DOHH2 (cell line): ENCODE results near the gene ABCB8.

Experiments
- H3F3A ChIP-seq: fragments of 200-600 bp; sonication (generic), shearing (Covaris generic); 2 replicates; pipeline ENCODE4 v1.6.0; 2016; ENCODE audit warnings: antibody characterized with exemption, mild to moderate bottlenecking; ENCODE audit not compliant: control insufficient read depth, insufficient read depth
- H3K27ac ChIP-seq: fragments of 200-600 bp; sonication (generic); 2 replicates; pipeline ENCODE4 v1.5.1; 2014; ENCODE audit warnings: low read depth, mild to moderate bottlenecking, low read length, moderate library complexity
- H3K27me3 ChIP-seq: fragments of 200-600 bp; sonication (generic); 2 replicates; pipeline ENCODE4 v1.6.1; 2014; ENCODE audit warnings: mild to moderate bottlenecking, low read length, mixed read lengths; ENCODE audit not compliant: control insufficient read depth
- H3K36me3 ChIP-seq: fragments of 200-600 bp; sonication (generic); 2 replicates; pipeline ENCODE4 v1.6.1; 2014; ENCODE audit warnings: mild to moderate bottlenecking, low read length, moderate library complexity, mixed read lengths; ENCODE audit not compliant: control insufficient read depth
- H3K4me1 ChIP-seq: fragments of 200-600 bp; sonication (generic); 2 replicates; pipeline ENCODE4 v1.6.1; 2014; ENCODE audit warnings: mild to moderate bottlenecking, low read length, mixed read lengths; ENCODE audit not compliant: control insufficient read depth
- H3K4me2 ChIP-seq: fragments of 200-600 bp; sonication (generic); 2 replicates; pipeline ENCODE4 v1.6.0; 2014; ENCODE audit warnings: mild to moderate bottlenecking, low read length, moderate library complexity
- H3K4me3 ChIP-seq: fragments of 200-600 bp; sonication (generic); 2 replicates; pipeline ENCODE4 v1.5.1; 2014; ENCODE audit warnings: mild to moderate bottlenecking, low read length, mixed read lengths
- H3K79me2 ChIP-seq: fragments of 200-600 bp; sonication (generic); 2 replicates; pipeline ENCODE4 v1.6.1; 2014; ENCODE audit warnings: mild to moderate bottlenecking, low read length, mixed read lengths; ENCODE audit not compliant: control insufficient read depth
- H3K9me2 ChIP-seq: fragments of 200-600 bp; sonication (generic); replicated peaks from 2 replicates; pipeline ENCODE4 v1.6.1; 2014; ENCODE audit warnings: mild to moderate bottlenecking, low read length, mixed read lengths; ENCODE audit not compliant: control insufficient read depth
- H3K9me3 ChIP-seq: fragments of 200-600 bp; sonication (generic); 2 replicates; pipeline ENCODE4 v1.6.1; 2014; ENCODE audit warnings: antibody characterized with exemption, low read length, mixed read lengths; ENCODE audit not compliant: control insufficient read depth, insufficient read depth
- H4K20me1 ChIP-seq: fragments of 200-600 bp; sonication (generic); 2 replicates; pipeline ENCODE4 v1.6.0; 2014; ENCODE audit warnings: low read depth, mild to moderate bottlenecking, antibody characterized with exemption, low read length, moderate library complexity; ENCODE audit not compliant: control insufficient read depth, insufficient read depth
- EZH2phosphoT487 ChIP-seq: fragments of 200-600 bp; sonication (generic); IDR thresholded peaks from 2 replicates; pipeline ENCODE4 v1.6.1; 2017; ENCODE audit warnings: borderline replicate concordance, mild to moderate bottlenecking, antibody characterized with exemption, low read length, moderate library complexity, mixed read lengths
- TF ChIP-seq, protein P1 (sequence below): fragments of 200-600 bp; sonication (generic); IDR thresholded peaks from one replicate; pipeline ENCODE4 v1.5.1; 2014; ENCODE audit warnings: antibody characterized with exemption, mild to moderate bottlenecking, low read depth, low read length; ENCODE audit not compliant: poor library complexity, severe bottlenecking

ABCB8 gene

DNA sequence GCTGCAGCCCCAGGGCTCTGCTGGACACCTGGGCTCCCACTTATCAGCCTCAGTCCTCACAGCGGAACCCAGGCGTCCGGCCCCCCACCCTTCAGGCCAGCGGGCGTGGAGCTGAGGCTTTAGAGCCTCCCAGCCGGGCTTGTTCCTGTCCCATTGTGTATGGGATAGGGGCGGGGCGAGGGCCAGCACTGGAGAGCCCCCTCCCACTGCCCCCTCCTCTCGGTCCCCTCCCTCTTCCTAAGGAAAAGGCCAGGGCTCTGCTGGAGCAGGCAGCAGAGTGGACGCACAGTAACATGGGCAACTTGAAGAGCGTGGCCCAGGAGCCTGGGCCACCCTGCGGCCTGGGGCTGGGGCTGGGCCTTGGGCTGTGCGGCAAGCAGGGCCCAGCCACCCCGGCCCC, 34.7 kb upstream of the ABCB8 start:
- H3K79me2 ChIP-seq = no peaks in the 10 kb centered on the region
- no peaks in the 10 kb centered on the region for H3K9me3 ChIP-seq
- H3K27ac ChIP-seq = no peak overlapping the region
- H3K4me1 ChIP-seq = peaks cover 15% of the 10 kb centered on the region
- no peaks in the 10 kb centered on the region for H3K36me3 ChIP-seq
- H3K4me3 ChIP-seq = no peak overlapping the region
- H4K20me1 ChIP-seq = no peaks in the 10 kb centered on the region; the same call in 1 of the 2 replicates
- no peaks in the 10 kb centered on the region for H3F3A ChIP-seq
- no peak overlapping the region for H3K4me2 ChIP-seq
- TF ChIP-seq, protein P1, sequence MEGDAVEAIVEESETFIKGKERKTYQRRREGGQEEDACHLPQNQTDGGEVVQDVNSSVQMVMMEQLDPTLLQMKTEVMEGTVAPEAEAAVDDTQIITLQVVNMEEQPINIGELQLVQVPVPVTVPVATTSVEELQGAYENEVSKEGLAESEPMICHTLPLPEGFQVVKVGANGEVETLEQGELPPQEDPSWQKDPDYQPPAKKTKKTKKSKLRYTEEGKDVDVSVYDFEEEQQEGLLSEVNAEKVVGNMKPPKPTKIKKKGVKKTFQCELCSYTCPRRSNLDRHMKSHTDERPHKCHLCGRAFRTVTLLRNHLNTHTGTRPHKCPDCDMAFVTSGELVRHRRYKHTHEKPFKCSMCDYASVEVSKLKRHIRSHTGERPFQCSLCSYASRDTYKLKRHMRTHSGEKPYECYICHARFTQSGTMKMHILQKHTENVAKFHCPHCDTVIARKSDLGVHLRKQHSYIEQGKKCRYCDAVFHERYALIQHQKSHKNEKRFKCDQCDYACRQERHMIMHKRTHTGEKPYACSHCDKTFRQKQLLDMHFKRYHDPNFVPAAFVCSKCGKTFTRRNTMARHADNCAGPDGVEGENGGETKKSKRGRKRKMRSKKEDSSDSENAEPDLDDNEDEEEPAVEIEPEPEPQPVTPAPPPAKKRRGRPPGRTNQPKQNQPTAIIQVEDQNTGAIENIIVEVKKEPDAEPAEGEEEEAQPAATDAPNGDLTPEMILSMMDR = no peak
- no peak for TF ChIP-seq EZH2phosphoT487
- no peaks in the 10 kb centered on the region for H3K9me2 ChIP-seq
- peaks cover 23% of the 10 kb centered on the region for H3K27me3 ChIP-seq

DNA sequence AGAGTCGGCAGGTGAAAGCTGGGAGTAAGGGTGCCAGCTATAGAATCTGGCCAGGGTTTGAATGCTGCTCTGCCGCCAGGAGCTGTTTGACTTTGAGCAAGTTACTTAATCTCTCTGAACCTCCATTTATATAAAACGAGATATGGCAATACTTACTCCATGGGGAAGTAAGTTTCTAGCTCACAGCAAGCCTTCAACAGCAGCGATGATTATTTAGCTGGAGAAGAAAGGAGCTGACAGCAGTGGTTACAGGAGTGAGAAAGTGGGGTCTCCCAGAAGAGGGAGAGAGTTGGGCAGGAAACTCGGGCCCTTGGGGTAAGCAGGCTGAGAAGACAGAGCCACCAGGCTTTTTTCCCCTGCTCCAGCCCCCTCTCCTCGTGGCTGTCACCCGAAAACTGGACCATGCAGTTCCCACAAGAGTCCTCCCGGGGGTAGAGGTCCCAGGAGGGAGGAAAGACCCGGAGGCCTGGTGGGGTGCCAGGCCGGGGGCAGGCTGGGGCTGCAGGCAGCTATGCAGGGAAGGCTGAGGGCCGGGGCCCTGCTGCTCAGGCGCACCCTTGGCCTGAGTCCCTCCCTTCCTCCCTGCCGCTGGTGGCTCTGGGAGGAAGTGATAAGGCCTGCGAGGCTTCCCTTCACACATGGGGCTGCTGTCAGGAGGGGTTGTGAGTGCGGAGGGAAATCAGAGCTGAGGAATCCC, 34.0 kb upstream of the ABCB8 start:
- Histone ChIP-seq H3K4me2 (no peak overlapping the region), H3K9me2 (no peaks in the 10 kb centered on the region), H3K27ac (no peak overlapping the region)

DNA sequence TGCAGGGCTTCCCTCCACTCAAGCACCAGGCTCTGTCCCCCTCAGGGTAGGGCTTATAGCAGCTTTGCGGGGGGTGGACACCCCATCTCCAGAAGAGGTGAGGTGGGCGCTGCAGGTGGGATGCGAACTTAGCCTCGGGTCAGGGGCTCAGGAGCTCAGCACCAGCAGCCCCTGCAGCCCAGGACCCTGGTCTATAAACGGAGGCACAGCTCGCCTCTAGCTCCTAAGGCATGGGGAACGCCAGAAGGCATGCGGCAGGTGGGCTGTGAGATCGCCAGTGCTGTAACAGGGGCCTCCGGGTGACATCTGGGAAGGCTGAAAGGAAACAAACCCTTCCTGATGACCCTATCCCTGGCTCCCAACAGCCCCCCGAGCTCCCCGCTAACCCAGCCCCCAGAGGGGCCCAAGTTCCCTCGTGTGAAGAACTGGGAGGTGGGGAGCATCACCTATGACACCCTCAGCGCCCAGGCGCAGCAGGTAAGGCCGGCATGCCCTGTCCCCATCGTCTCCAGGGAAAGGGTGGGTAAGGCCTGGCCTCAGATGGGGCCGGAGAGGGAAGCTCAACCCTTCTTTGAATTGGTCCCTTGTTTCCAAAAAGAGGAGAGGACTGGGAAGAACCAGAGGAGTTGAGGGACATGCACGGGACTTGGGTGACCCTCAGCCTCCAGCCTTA, 33.3 kb upstream of the ABCB8 start:
- Histone ChIP-seq H3K4me2 (no peak overlapping the region), H3F3A (no peaks in the 10 kb centered on the region), H3K27me3 (peaks cover 12% of the 10 kb centered on the region; the same call in 1 of the 2 replicates), H3K79me2 (no peaks in the 10 kb centered on the region), H3K9me3 (no peaks in the 10 kb centered on the region), H3K9me2 (no peaks in the 10 kb centered on the region), H4K20me1 (no peaks in the 10 kb centered on the region; the same call in 1 of the 2 replicates), H3K4me1 (peaks cover 9% of the 10 kb centered on the region), H3K27ac (no peak overlapping the region), H3K4me3 (no peak overlapping the region), H3K36me3 (no peaks in the 10 kb centered on the region)
- TF ChIP-seq, protein P1 = no peak
- no peak for TF ChIP-seq EZH2phosphoT487

More for the DNA sequence above, 34.0 kb upstream of the ABCB8 start:
- TF ChIP-seq, protein P1 = no peak
- no peak for TF ChIP-seq EZH2phosphoT487
- Histone ChIP-seq H4K20me1 (no peaks in the 10 kb centered on the region; the same call in 1 of the 2 replicates), H3K36me3 (no peaks in the 10 kb centered on the region), H3F3A (no peaks in the 10 kb centered on the region), H3K27me3 (peaks cover 16% of the 10 kb centered on the region), H3K79me2 (no peaks in the 10 kb centered on the region), H3K9me3 (no peaks in the 10 kb centered on the region), H3K4me1 (peaks cover 9% of the 10 kb centered on the region), H3K4me3 (no peak overlapping the region)
